ENCODE results near the gene L1CAM. TPM values are rescaled to one million over a fixed set of nuclear protein-coding genes. Genes with fewer than 3 reads are reported as not detected.

The L1CAM gene
- total RNA-seq, 1 donor from 2014 or later: 24.6 TPM

DNA sequence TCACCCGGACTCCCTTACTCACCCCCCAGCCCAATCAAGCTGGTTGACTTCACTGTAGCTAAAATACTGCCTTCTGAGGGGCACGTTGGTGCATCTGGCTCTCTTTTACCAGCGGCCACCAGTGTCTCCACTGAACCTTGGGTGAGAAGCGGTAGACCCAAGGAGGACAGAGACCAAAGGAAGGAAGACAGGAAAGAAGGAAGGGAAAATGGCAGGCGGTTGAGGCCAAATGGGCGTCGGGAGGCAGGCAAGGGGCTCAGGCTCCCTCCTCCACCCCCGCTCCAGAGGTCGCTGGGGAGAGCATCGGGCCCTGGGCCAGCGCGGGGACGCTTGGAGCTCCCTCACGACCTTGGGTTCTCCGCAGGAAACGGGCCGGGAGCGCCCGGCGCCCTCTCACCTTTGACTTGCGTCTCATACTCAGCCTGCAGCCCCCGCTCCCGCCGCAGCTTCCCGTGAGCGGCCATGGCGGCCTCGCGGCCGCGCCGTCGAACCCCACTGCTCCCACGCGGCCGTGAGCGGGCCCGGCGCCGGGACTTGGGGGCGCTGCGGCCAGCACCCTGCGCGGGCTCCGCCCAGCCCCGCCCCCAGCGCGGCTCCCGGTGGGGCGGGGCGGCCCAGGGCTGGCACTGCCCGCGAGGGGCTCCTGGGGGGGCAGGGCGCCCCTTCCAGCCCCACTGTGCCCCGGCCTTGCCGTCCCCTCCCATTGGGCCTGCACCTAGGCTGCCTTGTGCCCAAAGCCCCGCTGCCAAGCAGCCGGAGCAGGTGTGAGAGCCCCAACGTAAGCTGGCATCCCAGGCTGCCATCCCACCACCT is 40.0 kb upstream of the L1CAM start, which contains the start of gene ARHGAP4:
ARHGAP4 (minus strand) TSS at position 526 of the 813 bp plus-strand sequence; CDS start at position 464, 62 bp downstream.
- no peak for DNase-seq (ENCODE audit: low read depth)

DNA sequence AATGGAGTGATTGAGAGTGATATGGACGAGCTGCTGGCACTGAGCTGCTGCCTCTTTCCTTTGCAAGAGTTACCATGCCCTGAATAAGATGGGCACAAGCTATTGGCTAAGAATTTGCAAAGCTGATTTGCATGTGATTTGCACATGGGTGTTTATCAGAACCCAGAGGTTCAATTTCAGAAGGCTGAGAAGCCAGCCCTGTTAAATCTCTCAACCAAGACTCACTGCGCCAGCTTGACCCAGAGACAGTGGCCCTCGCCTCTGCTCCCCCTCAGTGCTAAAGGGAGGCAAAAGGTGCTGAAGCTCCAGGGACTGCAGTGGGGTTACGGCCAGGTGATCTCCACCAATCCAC is 39.4 kb upstream of the L1CAM start:
- DNase-seq (ENCODE audit: low read depth): no peak

DNA sequence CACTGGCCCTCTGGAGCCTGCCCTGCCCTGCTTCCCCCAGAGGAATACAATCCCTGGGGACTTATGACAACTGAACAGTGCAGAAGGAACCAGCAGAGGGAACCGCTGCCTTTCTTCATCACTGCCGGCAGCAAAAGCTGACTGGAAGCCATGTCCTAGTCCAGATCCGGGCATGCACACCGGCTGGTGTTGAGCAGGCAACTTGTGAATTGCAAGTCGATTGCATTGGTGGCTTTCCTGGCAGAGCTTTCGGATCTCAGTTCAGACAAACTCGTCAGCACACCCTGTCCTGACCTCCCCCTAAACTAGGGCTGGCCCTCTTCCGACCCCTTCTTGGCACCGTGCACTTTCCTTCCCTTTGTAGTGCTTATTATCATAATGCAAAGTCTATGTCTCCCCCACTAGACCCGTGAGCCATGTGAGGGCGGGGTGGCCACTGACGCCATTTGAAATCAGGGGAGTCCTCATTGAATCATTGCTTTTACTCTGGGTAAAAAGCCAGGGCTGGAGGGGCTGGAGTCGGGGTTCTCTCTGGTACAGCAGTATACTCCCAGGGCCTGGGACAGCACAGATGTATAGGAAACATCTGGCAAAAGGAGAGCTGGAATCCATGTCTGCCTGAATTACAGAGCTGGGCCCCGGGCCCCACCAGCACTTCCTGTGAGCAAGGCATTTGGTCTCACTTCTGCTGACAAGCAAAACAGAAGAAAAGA is 38.3 kb upstream of the L1CAM start:
- DNase-seq (ENCODE audit: low read depth): peak; percentile 41

DNA sequence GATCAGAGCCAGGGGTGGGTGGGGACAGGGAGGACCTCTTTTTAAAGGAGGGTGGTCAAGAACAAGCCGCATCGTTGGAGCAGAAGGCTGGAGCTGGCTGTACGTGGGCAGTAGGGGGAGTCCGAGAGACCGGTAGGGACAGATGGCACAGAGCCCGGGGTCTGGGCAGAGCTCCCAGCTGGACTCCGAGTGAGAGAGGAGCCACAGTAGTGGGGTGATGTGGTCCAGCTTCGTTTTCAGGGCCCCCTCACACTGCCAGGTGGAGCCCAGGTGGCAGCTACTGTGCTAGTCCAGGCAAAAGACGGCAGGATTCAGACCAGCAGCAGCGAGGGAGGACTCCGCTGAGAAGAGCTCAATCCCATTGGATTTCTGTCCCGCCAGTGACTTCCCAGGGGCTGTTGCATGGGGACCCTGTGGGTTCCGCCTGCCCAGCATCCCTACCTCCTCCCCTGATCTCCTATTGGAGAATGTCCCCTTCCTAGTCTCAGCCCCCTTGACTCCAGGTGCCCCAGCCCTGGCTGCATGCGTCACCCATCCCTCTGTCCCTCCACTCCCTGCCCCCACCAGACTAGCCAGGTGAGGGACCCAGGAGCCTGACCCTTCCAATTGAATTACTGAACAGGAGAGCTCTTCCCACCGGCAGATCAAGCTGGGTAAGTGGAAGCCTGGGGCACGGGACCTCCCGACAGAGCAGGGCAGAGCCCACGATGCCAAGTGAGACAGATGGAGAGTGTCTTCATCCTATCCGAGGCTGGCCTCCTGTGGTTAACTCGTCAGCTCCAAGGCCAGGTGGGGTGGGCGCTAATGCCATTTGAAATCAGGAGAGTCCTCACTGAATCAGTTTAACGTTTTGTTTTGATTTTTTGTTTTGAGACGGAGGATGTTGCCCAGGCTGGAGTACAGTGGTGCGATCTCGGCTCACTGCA is 37.2 kb upstream of the L1CAM start:
- DNase-seq (ENCODE audit: low read depth): peak; percentile 65

DNA sequence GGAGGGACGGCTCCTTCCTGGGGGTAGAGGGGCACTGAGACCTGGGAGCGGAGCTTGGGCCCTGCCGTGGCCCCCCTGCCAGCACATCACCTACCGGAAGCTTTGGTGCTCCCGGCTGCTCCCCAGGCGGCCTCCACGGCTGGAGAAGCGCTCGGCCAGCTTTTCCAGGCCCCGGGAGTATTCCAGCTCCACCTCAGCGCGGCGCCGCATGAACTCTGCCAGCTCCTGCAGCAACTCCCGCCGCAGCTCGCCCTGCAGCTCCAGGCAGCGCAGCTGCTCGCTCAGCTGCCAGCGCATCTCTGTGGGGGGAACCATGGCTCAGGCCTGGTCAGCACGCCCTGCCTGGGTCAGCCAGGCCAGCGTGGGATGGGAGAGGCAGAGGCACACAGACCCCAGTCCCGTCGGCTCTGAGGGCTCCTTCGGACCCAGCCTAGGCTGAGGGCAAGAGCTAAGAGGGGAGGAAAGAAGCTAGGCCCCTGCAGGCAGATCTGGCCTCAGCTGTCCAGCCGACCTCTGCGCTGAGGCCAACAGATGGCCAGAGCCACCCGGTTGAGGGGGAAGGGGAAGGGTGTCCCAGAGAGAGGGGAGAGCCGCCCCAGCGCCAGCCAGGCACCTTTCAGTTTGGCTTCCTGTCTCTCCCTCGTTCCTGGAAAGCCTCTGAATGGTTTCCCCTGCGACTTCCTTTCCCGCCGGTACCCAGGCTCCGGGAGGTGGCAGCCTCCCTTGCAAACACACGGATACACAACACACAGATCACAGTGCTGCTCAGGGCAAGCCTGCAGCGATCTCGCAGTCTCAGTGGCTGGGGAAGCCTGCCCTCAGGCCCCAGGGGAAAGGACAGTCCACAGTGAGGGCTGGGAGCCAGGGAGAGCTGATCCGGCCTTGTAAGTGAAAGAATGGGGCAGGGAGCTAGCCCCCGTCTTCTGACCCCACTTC is 35.8 kb upstream of the L1CAM start:
- DNase-seq (ENCODE audit: low read depth): peak; percentile 79

DNA sequence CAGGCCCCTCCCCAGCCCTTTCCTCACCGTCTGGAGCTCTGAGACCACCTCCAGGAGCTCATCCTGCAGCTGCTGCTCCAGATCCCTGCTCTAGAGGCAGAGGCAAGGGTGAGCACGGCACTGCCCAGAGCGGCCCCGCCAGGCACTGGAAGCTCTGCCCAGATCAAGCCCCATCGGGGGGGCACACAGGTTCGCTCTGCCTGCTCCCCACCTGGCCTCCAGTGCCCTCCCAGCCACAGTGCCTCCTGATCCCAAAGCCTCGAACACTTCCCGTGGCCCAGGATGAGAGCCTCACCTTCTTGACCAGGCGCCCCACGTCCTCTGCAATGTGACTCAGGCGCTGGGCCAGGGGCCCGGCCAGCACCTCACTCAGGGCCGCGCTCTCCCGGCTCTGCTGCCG is 35.1 kb upstream of the L1CAM start:
- DNase-seq (ENCODE audit: low read depth): peak; percentile 4

DNA sequence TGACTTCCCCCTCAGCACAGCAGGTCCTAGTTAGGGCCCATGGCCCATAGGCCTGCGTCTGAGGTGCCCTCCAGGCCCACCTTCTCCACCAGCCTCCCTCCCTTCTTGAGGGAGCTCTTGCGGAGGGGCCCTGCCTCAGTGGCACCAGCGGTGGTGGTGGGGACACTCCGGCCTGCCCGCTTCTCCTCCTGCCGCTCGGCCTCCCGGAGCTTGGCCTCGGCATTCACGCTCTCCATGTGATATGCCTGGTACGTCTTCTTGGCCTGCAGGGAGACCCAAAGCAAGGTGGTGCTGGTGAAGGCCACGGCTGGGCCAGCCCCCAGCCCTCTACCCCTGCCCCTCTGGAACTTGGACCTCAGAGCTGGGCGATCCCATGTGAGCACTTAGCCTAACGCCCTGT is 34.6 kb upstream of the L1CAM start:
- no peak for DNase-seq (ENCODE audit: low read depth)

DNA sequence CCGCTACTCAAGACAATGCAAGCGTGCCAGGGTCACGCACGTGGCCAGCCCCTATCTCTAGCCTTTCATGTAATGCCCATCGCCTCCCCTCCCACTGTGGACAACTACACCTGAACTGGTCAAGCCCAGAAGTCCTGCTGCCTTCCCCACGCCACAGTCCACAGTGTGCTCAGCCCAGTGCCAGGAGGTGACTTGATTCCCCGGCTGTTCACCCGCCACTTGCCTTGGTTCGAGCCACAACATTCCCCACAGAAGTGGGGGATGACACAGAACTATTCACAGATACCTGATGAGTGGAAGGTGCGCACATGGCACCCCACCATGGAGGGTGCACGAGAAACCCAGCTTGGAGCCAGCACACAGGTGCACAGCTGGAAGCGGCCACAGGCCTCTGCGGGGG is 33.3 kb upstream of the L1CAM start:
- DNase-seq (ENCODE audit: low read depth): no peak

DNA sequence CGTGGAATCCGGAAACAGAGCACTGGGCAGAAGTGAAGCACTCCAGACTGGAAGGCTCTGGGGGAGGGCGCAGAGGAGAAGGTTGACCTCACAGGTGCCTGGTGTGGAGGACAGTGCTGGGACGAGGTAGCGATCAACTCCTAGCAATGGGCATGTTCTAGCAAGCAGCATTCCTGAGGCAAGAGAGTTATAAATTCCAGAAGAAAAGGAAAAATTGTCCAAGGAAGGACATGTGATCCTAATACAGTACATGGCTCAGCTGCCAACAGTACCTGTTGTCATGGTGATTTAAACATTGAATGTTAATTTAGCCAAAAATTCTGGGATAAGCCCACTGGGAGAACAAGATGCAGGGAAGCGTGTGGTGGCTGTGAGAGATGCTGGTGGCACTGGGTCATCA is 31.9 kb upstream of the L1CAM start:
- DNase-seq (ENCODE audit: low read depth): no peak

DNA sequence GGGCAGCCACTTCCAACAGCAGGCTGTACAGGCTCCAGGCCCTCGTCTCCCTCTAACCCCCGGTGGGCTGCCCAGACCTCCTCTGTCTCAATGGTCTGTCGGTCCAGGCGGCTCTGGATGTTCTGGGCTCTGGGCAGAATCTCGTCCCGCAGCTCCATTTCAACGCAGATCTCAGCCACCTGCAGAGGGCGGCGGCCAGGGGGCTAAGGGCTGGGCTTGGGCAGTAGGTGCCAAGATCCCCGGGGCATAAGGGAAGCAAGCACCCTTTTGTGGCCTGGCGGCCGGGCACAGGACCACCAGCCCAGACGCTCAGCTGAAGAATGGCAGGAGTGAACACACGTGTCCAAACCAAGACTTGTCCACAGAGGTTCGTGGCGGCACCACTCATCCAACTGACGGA is 27.7 kb upstream of the L1CAM start:
- DNase-seq (ENCODE audit: low read depth): no peak

DNA sequence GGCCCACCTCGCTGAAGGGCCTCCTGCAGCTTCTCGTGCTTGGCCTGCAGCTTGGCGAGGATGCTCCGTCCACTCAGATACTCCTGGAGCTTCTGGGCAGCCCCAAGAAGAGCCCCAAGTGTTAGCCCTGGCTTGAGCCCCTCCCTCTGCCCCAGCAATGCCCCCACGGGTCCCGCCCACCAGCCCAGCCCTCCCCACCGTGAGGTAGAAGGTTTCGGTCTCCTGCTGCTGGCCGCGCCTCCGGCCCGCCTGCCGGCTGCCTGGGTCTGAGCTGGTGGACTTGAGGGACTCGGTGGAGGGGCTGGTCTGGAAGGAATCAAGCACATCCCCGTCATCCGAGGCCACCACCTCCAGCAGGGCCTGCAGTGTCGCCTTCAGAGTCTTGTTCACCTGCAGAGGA is 27.2 kb upstream of the L1CAM start:
- no peak for DNase-seq (ENCODE audit: low read depth)

DNA sequence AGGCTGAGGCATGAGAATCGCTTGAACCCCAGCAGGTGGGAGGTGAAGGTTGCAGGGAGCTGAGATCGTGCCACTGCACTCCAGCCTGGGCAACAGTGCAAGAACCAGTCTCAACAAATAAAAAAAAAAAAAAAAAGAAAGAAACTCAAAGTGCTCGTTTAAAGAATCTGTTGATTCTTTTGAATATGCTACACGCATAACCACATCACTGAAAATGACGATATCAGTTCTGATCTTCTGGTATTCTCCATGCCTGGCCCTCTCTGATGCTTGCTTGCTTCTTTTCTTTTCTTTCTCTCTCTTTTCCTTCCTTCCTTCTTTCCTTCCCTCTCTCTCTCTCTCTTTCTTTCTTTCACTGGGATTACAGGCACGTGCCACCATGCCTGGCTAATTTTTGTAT is 25.8 kb upstream of the L1CAM start:
- no peak for DNase-seq (ENCODE audit: low read depth)

DNA sequence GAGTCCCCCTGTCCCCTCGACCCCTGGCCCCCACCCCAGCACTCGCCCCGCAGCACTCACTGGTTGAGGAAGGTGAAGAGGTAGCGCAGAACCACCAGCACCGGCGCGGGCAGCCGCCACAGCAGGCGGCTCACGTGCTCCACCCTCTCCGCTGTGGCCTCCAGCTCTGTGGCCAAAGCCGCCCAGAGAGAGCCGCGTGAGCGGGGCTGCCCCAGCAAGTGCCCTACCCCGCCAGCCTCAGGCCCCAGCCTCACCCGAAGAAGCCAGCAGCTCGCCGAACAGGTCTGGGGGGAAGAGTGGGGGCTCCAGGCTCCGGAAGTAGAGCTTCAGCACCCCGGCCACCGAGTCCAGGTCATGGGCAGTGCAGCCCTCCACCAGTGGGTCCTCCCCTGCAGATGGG is 24.5 kb upstream of the L1CAM start:
- DNase-seq (ENCODE audit: low read depth): no peak

DNA sequence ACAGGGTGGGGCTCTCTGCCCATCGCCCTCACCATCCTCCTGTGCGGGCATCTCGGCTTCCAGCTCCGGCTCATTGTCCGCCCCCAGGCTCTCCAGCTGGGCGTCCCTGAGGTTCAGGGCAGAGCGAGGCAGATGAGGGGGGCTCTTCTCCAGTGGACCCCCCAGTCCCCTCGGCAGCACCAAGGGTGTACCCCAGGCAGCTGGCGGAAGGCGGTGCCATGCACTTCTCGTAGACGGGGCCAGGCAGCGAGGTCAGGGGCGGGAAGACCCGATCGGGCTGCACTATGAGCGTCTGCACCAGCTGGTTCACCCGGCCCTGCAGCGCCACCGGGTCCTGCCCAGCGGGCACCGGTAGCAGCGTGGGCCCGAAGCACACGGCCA is 24.0 kb upstream of the L1CAM start:
- no peak for DNase-seq (ENCODE audit: low read depth)

DNA sequence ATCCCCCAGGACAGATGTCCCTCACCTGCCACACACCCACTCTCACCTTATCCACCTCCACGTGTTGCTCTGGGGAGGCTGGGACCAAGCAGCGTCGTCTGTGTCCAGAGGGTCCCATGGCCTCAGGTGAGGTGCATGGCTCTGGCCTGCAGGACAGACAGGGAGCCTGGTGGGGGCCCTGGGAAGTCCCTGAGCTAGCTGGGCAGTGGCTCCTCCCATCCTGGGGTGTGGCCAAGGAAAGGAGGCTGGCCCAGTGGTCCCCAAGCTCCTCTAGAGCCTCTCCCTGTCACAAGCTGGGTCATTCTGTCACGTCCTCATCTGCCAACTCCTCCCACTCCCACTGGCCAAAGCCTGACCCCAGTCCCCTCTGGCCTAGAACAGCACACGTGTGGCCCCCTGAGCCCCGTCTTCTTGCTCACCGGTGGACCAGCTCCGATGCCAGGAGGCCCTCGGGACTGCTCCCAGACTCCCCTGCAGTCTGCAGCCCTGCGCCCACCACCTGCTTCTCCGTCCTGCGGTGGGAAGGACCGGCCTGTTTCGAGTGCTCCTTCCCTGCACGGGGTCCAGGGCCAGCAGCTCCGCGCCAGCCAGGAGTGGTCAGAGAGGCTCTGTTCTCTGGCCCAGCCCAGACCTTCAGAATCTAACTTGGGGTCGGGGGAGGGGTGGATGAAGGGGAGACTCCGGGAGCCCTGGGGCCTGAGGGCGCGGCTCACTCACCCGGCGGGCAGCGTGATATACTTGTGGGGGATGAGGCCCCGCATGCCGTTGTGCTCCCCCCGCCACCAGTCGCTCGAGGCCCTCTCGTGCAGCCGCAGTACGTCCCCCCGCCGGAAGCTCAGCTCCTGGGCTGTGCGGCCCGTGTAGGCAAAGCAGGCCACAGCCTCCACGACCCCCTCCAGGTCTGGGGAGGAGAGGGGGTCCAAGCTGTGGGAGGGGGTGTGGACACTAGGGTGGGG is 23.3 kb upstream of the L1CAM start:
- DNase-seq (ENCODE audit: low read depth): no peak

DNA sequence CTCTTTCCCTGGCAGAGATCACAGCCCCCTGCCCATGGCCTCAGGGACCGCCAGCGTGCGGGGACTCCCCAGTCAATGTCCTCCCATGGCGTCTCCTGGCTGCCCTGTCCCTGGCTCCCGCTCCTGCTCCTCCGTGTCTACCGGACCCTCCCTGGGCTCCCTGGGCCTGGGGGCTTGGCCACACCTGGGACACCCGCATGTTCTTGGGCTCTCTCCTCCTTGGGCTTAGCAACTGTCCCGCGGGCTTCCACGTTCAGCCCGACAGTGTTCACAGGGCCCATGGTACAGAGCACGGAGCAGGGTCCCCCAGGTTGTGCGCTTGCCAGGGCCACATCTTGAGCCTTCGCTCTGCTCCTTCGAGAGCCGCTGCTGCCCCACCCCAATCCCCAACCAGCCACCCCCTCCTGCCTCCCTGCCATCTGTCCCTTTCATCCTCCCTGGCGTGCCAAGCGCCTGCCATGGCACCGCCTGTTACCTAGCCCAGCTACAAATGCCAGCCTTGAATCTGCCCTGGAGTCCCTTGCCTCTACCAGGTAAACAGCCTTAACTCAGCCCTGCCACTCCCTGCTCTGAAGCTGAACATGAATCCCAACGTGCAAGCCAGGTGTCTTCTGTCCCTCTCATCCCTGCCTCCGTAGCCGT is 22.4 kb upstream of the L1CAM start:
- DNase-seq (ENCODE audit: low read depth): no peak

DNA sequence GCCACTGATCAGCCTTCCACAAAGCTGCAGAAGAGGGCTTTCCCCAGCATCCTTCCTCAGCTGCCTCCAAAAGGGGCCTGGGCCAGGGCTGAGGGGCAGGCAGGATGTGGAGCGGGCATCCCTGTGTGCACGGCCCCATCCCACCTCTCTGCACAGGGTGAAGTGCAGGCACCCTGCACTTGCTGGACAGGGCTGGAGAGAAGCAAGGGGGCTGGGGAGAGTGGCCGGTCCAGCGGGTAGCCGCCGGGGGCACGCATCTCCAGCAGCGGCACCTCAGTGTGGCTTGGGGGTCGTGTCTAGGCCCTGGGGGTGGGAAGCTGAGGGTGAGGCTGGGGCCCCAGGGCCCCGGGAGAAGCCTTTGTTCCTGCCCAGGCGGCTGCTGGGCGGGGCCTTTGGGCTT is 21.5 kb upstream of the L1CAM start:
- no peak for DNase-seq (ENCODE audit: low read depth)

DNA sequence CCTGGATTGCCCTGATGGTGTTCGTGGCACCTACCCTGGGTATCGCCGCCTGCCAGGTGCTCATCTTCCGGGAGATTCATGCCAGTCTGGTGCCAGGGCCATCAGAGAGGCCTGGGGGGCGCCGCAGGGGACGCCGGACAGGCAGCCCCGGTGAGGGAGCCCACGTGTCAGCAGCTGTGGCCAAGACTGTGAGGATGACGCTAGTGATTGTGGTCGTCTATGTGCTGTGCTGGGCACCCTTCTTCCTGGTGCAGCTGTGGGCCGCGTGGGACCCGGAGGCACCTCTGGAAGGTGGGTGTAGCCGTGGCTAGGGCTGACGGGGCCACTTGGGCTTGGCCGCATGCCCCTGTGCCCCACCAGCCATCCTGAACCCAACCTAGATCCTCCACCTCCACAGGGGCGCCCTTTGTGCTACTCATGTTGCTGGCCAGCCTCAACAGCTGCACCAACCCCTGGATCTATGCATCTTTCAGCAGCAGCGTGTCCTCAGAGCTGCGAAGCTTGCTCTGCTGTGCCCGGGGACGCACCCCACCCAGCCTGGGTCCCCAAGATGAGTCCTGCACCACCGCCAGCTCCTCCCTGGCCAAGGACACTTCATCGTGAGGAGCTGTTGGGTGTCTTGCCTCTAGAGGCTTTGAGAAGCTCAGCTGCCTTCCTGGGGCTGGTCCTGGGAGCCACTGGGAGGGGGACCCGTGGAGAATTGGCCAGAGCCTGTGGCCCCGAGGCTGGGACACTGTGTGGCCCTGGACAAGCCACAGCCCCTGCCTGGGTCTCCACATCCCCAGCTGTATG is 20.3 kb upstream of the L1CAM start:
- no peak for DNase-seq (ENCODE audit: low read depth)

All from myocyte (in vitro differentiated cells).